Measurements from ENCODE around the gene PCCB.

- no peak for TF ChIP-seq POLR2A (IDR thresholded peaks at IDR 0.05)
- TF ChIP-seq CTCF (IDR thresholded peaks at IDR 0.05): no peak
Observed at GRCh38 chr3:136261826-136262225, 11.7 kb downstream of the PCCB start.

Measured in body of pancreas (tissue), 4 donors.